ENCODE results near the gene PPT2.
A peak's percentile ranks its signal among the peaks of the same experiment; 100 is the strongest.
"Not testable (repeated sequence)": the region's sequence is repeated elsewhere in the genome, so short reads cannot be mapped to it uniquely, and the experiment has no call there.

PPT2 gene

GRCh38 chr6:32190911-32191677 is 37.2 kb downstream of the PPT2 start:
- Histone ChIP-seq H3K4me1 (ENCODE audit: low read depth, poor library complexity, severe bottlenecking) (peaks cover 53% of the 10 kb centered on the region), H2AFZ (ENCODE audit: low read depth) (no peak overlapping the region), H3K27me3 (ENCODE audit: insufficient read depth, low read depth) (no peaks in the 10 kb centered on the region), H3K9ac (no peak overlapping the region; the same call in 1 of the 2 replicates), H4K20me1 (ENCODE audit: insufficient read depth) (no peaks in the 10 kb centered on the region), H3K36me3 (ENCODE audit: insufficient read depth) (no peaks in the 10 kb centered on the region), H3K79me2 (ENCODE audit: insufficient read depth, low read depth) (peaks cover 11% of the 10 kb centered on the region), H3K4me2 (peak overlapping the region; percentile 78; the same call in 1 of the 2 replicates), H3K4me3 (IDR thresholded peaks at IDR 0.05; ENCODE audit: insufficient read depth, low read depth, low read length) (no peak overlapping the region), H3K27ac (0 out of 2 replicates have a peak overlapping the region, but pooled peaks have one; percentile 15)
- no peak for TF ChIP-seq CTCF (conservative IDR thresholded peaks at IDR 0.05; ENCODE audit: low read depth, low read length)

GRCh38 chr6:32191696-32192607 is 38.0 kb downstream of the PPT2 start:
- Histone ChIP-seq H3K27ac (no peak overlapping the region), H3K27me3 (ENCODE audit: insufficient read depth, low read depth) (no peaks in the 10 kb centered on the region), H2AFZ (ENCODE audit: low read depth) (peak overlapping the region; percentile 47; the same call in 1 of the 2 replicates), H3K9ac (peak overlapping the region; percentile 18; the same call in 1 of the 2 replicates), H3K4me1 (ENCODE audit: low read depth, poor library complexity, severe bottlenecking) (peaks cover 59% of the 10 kb centered on the region), H3K4me3 (IDR thresholded peaks at IDR 0.05; ENCODE audit: insufficient read depth, low read depth, low read length) (no peak overlapping the region), H3K4me2 (peak overlapping the region; percentile 71), H3K36me3 (ENCODE audit: insufficient read depth) (no peaks in the 10 kb centered on the region), H4K20me1 (ENCODE audit: insufficient read depth) (no peaks in the 10 kb centered on the region), H3K79me2 (ENCODE audit: insufficient read depth, low read depth) (peaks cover 11% of the 10 kb centered on the region)
- TF ChIP-seq CTCF (conservative IDR thresholded peaks at IDR 0.05; ENCODE audit: low read depth, low read length): no peak

- Histone ChIP-seq H3K4me2 (peak within 1 kb of the TSS; percentile 71), H4K20me1 (ENCODE audit: insufficient read depth) (no peaks in the 10 kb centered on the region), H3K79me2 (ENCODE audit: insufficient read depth, low read depth) (peaks cover 11% of the 10 kb centered on the region), H3K36me3 (ENCODE audit: insufficient read depth) (no peaks in the 10 kb centered on the region), H3K27ac (no peak within 1 kb of the TSS), H3K9ac (peak within 1 kb of the TSS; percentile 18; the same call in 1 of the 2 replicates), H2AFZ (ENCODE audit: low read depth) (peak within 1 kb of the TSS; percentile 47; the same call in 1 of the 2 replicates), H3K4me1 (ENCODE audit: low read depth, poor library complexity, severe bottlenecking) (peaks cover 66% of the 10 kb centered on the region), H3K27me3 (ENCODE audit: insufficient read depth, low read depth) (no peaks in the 10 kb centered on the region), H3K4me3 (IDR thresholded peaks at IDR 0.05; ENCODE audit: insufficient read depth, low read depth, low read length) (no peak within 1 kb of the TSS)
- no peak for TF ChIP-seq CTCF (conservative IDR thresholded peaks at IDR 0.05; ENCODE audit: low read depth, low read length)
These were observed 38.7 kb downstream of the PPT2 start, which contains the start of gene GPSM3 for GRCh38 chr6:32192608-32193039. GPSM3 (minus strand) TSS chr6:32192643; CDS start chr6:32192513, 130 bp downstream.

GRCh38 chr6:32193096-32193495 is 39.2 kb downstream of the PPT2 start:
- not testable (repeated sequence) for H3K9ac ChIP-seq; H3K27me3 ChIP-seq (ENCODE audit: insufficient read depth, low read depth); H3K4me3 ChIP-seq (IDR thresholded peaks at IDR 0.05; ENCODE audit: insufficient read depth, low read depth, low read length); H4K20me1 ChIP-seq (ENCODE audit: insufficient read depth); H3K36me3 ChIP-seq (ENCODE audit: insufficient read depth); H3K27ac ChIP-seq
- H3K79me2 ChIP-seq (ENCODE audit: insufficient read depth, low read depth): peaks cover 11% of the 10 kb centered on the region
- H3K4me1 ChIP-seq (ENCODE audit: low read depth, poor library complexity, severe bottlenecking): peaks cover 66% of the 10 kb centered on the region
- peak overlapping the region; percentile 71 for H3K4me2 ChIP-seq
- peak overlapping the region; percentile 47; the same call in 1 of the 2 replicates for H2AFZ ChIP-seq (ENCODE audit: low read depth)

All from KMS-11 (cell line).